NCI-H2029 (cell line): ENCODE data around the gene CAMKMT.

Source experiments
- DNase-seq: peaks from one replicate; lab custom pipeline; 2025; lab: John Stamatoyannopoulos, UW

Gene CAMKMT

DNA sequence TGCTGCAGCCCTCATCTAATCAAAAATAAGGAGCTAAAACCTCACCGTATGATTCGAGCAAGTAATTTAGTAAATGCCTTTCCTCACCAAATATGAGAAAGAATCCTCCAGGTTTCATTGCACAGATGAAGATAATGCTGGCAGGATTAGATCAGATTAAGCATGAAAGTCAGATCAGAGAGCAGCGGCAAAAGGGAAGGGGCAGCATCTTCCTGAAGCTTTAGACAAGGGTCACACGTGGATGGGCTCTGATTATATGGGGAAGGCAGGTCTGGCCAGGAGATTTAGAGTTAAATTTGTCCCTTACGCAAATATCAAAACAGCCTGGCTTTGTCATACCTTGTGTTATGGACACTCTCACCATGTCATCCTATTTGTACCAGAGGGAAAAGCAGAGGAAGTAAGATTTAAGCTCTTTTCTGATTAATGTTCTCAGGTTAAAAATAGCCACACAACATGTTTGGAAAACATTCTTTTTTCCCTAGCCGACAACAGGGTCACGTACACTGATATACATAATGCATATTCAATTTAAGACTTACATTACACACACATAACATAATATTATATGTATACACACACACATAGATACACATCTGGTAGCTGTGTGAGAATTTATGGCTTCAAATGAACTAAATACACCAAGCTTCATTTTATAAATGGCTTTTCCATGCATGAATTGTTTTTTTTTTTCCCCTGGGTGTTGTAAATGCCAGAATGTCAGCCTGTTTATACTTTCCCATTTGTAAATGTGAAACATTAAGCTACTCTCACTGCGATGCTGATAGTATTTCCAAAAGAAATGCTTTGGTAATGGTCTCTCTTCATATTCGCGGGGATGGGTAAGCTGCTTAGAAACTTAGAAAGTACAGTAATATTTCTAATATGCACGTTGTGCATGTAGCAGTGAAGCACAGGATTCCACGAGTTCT is 383.5 kb downstream of the CAMKMT start:
- DNase-seq, result no peak

DNA sequence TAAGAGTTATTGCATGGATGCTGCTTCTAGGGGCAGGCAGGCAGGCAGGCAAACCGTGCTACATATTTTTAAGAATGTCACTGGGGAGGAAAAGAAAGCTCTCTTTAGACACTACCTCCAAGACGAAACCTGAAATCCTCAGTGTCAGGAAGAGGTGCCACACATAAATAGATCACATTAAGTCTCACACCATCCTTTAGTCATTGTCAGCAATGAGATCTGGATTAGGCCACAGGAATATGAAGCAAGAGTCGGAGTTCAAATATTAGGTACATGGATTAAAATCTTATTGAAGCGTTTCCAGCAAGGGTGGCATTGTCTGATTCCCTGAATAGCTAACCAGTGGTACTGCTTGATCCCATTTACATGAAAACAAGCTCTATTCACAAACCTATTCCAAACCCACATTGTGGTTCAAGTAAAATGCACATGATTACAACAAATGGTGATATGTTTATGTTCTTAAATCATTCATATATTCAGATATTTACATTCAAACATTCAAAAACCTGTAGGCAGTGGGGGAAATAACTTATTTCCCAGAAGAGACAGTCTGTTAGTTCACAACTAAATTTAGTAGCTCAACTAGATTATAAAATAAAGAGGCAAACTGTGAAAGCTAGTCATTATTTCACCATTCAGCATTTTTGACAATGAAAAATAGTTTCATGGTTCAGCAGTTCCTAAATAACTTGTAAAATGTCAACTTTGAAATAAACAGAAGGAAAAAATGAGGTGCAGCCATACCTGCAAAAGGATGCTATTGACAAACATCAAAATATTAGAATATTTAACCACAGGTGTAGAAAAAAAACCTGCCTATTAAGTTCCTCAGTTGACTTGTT is 384.4 kb downstream of the CAMKMT start:
- no peak for DNase-seq

DNA sequence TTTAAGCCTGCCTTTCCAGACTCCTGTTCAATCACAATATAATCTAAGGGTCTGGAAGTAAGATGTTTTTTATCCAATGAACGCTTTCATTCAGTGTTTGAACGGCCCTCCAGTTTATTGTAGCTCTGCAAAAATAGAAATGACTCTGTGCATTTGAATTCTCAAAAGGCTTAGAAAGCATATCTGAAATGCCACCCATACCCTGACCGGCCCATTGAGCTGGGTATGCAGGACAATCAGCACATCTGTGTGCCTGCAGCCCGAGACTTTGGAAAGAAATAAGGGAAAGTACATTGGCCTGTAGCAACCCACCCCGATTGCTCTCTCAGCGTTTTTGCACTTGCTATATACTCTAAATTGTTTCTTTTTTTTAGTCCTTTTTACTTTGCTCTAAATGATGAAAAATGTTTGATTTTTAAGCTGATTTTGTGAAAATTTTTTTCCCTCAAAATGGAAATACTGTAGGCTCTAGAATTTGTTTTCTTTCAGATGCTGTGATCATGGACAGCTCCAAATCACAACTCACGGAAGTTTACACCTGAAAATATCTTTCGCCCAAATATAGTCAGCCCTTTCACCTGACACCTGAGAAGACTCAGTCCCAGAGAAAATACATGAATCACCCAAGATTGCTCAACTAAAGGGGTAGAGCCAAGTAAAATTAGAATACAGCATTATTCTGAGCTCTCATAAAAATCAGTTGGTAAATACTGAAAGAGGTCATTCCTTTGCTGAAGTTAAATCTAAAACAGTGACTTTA is 385.3 kb downstream of the CAMKMT start:
- no peak for DNase-seq

DNA sequence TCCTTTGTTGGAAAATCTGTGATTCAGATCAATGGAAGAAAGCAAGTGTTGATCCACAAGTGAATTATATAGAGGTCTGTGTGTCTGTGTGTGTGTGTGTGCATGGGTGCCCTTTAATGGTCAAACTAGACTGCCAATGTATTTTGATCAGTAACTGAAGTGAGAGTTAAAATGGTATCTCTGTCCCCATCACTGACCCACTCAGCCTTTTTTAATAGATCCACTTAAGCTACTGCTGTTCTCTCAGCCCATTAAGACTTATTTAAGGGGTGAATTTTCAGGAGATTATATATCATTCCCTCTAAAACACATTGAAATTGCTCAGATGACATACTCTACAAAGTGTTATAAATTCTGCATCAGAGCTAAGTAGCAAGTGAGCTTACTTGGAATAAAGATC is 386.0 kb downstream of the CAMKMT start:
- DNase-seq, result no peak

DNA sequence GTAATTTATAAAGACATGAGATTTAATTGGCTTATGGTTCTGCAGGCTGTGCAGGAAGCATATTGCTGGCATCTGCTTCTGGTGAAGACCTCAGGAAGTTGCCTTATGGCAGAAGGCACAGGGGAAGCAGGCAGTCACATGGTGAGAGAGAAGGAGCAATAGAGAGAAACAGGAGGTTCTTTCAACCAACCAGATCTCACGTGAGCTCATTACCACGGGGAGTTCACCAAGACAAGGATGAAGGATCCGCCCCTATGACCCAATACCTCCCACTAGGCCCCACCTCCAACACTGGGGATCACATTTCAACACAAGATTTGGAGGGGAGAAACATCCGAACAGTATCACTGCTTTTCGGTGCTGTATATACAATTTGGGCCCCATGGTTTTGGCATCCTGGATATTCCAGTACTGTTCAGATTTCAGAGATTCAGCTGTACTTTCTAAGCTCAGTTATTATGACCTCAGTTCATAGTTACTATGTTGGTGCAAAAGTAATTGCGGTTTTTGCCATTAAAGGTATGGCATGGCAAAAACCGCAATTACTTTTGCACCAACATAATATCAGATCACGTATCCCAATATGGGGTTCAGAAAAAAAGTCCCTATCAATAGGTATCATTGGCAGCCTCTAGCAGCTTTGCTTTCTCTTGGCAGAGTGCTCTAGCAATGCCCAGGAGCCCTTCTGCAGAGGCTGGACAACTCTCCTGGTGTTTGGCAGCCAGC is 390.2 kb downstream of the CAMKMT start:
- no peak for DNase-seq

DNA sequence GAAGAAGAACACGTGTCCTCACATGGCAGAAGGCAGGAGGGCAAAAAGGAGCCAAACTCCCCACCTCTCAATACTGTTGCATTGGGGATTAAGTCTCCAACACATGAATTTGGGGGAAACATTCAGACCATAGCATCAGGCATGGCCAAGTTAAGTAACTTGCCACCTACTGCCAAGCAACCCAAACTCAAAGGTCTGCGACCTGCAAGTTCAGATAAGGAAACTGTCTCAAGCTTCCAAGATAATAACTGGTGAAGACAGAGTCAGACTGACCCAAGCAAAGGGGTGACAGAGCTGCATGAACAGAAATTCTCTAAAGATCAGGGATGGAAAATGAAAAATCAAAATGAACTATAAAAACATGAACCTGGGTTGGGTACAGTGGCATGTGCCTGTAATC is 391.0 kb downstream of the CAMKMT start:
- DNase-seq, result no peak

DNA sequence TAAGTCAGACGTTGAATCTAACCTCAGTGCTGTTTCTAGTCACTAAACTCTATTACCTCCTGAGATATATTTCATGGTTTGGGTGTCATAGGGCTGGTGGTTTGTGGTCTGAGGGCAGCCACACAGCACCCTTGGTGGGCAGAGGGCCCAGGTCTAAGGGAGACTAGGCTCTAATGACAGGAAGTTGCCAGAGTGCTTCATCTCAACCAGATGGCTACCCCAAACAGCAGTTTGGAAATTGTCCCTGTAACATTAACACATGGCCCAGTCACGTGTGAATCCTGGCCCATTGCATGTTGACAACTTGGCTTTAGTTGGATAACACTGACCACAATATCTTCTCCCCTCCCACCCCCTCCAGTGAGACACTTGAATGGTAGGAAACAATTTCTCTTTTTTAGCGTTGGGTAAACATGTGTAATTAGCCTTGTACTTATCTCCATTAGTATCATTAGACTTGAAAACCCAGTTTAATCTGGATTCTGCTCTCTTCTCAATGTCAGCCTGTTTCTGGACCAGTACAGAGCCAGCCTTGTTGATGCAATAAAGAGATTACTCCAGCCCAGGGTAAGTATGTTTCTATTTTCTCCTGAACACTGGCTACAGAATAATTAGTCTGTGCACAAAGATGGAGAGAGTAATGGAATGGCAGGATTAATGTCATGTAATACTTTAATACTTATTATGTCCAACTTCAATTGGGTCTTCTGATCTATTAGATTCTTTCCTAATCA is 392.0 kb downstream of the CAMKMT start:
- peak; percentile 75 for DNase-seq

DNA sequence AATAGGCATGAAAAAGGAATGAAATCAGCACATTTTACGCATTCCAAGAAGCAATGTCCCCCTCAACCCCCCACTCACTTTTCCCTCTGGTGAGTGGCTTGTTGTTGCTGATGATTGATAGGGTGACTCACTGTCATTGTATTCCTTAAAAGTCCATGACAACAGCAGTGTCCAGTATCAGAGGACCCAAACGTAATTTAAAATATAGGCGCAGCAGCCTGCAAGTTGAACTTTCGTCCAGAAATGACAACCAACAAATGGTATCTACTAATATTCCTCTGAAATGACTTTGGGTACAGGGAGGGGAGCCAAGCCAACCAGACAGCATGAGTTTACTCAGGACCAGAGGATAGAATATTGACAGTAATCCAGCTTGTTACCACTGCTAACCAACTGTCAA is 396.8 kb downstream of the CAMKMT start:
- no peak for DNase-seq

DNA sequence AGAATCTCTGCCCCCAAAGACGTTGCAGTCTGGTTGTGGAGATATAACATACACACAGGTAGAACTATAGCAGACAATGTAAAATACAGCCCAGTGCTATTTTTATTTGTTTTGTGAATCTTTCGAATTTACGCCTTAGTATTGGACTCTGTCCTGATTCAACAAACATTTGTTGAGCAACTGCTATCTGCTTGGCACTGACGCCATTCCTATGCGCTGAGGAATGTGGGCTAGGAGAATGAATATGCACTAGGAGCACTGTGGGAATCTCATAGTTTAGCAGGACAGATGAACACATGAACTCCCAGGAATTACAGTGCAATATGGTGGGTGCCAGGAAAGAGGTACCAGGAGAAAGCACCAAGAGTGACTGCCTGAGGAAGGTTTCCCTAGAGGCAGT is 398.1 kb downstream of the CAMKMT start:
- DNase-seq, result no peak

DNA sequence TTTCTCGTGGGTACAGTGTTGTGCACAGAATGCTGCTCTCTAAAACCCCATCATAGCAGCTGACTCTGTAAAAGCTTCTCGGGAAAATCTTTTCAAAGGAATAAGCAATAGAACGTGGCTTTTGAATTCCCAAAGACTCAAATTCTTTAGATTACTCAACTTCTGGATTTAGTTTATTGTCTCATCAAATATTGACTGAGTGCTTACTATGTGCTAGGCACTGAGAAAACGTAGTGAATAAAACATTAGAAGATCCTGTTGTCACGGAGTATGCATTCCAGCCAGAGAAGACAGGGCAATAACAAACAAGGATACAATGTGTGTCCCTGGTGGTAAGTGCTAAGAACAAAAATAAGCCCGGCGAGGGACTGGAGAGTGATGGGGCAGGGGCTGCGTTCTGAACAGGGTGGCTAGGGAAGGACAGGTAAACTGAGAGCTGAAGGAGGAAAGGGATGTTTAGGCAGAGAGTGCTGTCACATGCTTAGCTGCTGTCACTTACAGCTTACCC is 401.6 kb downstream of the CAMKMT start:
- DNase-seq, result no peak

DNA sequence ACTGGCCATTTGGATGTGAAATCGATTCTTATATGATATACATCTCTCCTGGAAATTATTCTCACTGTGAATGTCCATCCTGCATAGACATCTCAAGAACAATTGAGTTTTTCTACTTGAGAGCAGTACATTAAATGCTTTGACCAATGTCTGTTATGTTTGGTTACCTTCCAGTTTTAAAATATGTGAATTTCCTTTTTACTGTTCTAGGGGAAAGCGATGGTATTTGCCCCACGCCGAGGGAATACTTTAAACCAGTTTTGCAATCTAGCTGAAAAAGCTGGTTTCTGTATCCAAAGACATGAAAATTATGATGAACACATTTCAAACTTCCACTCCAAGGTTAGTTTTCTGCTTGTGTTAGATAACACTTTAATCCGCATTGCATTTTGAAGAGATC is 404.5 kb downstream of the CAMKMT start:
- DNase-seq, result no peak

DNA sequence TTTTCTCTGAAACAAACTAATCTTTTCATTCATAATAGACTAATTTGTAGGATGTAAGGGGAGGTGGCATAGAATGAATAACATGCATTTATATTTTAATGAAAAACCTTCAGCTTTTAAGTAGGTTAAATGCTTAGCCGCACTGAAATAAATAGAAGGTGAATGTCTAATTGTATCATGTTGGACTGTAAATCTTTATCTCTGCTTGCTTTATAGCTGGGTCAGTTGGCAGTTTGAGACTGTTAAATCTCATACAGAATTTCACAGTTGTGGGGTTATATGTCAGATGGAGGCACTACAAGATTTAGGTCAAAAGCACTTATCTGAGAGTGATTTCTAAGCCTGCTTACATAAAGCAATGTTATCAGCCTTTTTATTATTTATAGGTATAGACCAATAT is 405.0 kb downstream of the CAMKMT start:
- DNase-seq, result no peak

DNA sequence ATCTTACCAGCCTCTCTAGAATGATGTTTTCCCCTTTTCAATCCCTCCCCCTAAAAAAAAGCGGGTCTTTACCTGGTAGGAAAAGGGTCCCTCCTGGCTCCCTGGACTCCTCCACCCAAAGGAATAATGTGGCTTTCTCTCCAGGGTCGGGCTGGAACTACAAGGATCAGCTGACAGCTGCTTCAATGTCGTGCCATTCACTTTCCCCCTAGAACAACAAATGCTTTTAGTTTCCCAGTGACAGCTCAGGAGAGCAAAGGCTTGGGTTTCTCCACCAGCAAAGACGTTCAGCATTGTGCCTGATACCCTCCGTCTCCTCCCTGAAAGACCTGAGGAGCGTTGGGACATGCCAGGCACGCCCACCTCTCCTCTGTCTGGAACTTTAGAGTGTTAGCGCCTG is 405.9 kb downstream of the CAMKMT start:
- no peak for DNase-seq

DNA sequence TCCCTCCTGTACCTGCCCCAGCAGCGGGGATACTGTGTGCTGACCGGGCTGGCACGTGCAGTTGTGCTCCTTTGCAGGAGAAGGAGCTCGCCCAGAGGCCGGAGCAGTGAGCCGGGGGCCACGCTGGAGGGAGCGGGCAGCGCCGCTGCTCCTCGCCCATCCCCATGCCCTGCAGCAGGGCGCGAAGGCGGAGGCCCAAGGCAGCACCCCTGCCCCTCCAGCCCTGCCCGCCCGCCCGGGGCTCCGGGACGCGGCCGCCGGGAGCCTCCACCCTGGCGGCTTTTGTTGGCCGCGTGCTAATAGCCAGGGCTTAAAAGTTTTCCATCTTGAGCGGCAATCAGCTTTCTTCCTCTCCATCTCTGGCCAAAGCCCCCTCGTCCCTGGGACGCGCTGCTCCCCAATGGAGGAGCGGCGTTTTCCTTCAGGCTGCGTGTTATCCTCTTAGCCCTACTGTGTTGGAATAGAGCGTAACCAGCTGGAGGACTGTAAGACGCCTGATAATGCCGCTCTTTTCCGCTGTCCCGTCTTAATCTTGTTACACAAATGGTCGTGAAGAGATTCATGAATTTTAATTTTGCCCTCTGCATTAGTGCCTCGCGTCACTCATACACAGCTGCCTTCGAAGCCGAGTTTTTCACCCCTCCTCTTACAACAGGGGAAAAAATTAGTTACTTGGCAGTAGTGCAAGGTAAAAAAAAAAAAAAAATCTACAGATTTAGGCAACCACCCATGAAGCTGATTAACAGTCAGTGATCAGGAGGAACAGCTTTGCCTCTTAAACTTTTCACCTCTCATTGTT is 406.9 kb downstream of the CAMKMT start:
- DNase-seq, result no peak

DNA sequence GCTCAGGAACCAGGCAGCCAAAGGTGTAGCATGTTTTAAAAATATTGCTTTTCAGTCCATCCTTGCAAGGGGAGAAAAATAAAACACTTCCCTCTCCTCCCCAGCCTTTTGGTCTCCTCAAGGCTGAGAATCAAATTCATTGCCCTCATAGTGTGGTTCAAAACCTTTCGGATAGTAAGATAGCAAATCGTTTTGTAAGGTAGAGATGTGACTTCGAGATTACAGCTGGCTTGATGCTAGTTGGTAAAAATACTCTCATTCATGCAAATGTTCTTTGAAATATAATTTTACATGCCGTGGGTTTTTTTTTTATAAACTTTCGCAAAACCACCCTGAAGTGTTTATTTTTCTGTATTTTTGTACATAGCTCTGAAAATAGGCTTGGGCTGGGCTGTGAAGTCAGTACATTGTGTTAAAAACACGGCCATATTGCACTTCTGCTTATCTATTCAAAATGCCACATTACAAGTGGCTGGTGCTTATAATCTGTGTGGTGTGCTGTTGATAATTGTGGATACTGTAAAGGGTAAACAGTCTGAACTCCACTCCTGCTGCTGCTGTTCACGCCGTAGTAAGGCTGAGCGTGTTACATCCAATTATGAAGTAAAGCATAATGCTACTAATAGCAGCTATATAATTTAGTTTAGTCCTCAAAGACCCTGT is 407.7 kb downstream of the CAMKMT start:
- DNase-seq, result no peak

DNA sequence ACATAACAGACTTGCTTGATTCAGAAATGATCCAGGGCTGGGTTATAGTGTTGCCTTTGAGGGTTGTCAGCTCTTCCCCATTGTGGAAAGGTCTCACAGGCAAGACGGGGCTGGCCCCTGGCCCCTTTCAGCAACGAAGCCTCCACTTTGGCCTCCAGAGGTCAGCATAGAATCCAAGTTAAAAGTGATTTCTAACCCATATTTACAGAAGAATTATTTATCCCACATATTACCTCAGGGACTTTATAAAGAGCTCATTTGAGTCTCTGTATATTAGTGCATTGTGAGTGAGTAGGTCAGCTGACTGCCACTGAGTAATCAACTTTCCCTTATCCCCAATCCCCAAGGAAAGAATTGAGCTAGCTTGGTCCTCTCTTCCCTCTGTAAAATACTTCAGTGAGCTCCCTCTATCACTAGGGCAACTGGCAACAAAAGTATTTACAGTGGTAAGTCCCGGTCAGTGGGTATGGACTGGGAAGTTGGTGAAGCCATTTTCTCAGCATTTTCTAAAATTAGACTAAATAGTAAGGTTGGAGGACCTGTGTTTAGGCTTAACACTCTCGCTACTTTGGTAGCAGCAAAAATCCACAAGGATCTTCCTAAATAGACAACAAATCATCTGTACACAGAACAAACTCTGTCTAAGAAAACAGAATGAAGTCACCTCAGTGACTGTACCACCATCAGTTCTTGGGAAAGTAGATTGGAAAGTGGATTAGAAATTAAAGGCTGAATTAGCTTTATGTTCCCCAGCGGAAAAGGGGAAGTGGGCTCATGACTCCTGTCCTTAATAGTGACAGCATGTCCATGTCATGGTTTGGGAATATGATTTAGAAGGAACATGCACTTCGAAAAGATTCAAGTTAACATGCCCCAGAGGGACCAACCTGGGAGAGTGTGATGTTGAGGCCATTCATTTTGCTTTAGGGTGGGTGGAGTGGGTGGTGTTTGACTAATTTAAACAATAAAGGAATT is 408.8 kb downstream of the CAMKMT start:
- DNase-seq, result no peak

DNA sequence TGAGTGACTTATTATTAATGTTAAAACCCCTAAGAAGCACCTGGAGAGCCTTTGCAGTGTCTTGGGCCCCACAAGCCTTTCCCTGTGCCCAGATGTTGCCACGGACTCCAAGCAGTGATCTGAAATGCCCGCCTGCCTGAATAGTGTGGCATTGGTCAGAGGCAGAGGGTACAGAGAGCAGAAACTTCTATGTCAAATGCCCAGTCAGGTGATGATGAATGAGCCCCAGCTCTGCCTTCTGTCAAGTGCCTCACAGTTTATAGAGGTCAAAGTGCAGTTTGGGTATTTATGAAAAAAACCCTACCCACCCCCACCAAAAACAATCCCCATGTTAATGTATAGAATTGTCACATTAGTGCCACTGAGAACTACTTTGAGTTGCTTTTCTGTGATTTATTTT is 409.8 kb downstream of the CAMKMT start:
- DNase-seq, result no peak

DNA sequence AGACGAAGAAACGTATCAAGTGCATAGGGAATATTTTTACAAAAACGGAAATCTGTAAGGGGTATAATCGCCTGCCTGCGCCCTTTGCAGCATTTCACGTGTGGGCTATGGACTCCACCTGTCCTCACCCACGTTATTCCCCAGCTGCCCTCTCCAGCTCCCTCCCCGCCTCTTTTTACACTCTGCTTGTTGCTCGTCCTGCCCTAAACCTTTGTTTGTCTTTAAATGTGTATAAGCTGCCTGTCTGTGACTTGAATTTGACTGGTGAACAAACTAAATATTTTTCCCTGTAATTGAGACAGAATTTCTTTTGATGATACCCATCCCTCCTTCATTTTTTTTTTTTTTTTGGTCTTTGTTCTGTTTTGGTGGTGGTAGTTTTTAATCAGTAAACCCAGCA is 410.4 kb downstream of the CAMKMT start:
- DNase-seq, result no peak
